KG1 (cell line): ENCODE measurements around the gene COL25A1.
"Not testable (repeated sequence)": the region's sequence is repeated elsewhere in the genome, so short reads cannot be mapped to it uniquely, and the experiment has no call there.

Source experiments
- DNase-seq: peaks from one replicate; lab custom pipeline; 2025; lab: John Stamatoyannopoulos, UW

The COL25A1 gene

DNA sequence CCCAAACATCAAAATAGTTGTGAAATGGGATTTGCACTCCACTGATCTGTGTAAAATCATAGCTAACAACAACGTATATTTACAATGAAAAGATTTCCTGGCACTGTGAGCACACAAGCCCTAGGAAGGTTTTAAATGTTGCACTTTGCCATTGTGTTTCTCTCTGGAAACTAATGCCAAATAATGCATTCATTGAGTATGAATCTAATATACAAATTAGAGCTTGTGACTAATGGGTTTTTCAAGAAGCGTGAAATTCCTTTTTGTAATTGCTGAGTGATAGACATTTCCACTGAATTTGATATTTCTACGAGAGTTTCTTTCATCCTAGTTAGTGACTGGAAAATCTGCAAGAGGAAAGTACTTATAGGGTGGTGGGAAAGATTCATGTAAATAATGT lies 135.9 kb downstream of the COL25A1 start:
- DNase-seq: no peak

- no peak for DNase-seq
Observed at GRCh38 chr4:109166126-109166525, 136.3 kb downstream of the COL25A1 start.

DNA sequence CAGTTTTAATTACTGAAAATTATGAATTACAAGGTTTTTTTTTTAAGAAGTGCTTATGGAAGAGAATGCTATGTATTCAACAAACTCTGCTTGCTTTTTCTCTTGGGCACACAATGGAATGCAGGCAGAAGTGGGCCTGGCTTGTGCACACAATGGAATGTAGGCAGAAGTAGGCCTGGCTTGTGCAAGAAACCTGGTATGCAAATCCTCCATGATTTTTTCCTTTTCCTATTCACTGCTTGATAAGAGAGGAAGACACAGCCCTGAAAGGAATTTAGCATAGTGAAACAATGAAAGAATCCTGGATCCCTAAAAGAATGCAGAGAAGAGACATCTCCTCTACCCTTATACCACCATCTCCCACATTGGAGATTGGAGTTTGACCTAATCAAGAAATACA lies 138.4 kb downstream of the COL25A1 start:
- no peak for DNase-seq

DNA sequence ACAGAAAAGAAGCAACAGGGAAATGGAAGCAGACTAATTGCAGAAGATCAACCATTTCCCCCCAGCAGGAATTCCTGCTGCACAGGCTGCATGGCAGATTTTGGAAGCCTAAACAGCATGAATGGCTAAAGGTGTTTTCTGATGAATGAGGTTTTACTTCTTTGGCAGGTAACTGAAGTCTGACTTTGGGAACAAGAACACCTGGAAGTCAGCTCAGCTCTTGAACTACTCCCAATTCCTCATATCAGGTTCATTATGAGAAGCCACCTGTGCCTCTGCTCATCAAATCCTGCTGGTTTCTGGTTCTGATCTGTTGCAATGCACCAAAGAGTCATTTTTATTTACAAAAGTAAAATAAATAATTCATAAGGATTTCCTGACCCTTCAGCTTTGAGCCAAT lies 139.0 kb downstream of the COL25A1 start:
- no peak for DNase-seq

GRCh38 chr4:109162759-109163158 lies 139.7 kb downstream of the COL25A1 start:
- no peak for DNase-seq

GRCh38 chr4:109160494-109160893 lies 142.0 kb downstream of the COL25A1 start:
- DNase-seq: no peak

- DNase-seq: no peak
Observed at GRCh38 chr4:109157696-109158095, 144.8 kb downstream of the COL25A1 start.

DNA sequence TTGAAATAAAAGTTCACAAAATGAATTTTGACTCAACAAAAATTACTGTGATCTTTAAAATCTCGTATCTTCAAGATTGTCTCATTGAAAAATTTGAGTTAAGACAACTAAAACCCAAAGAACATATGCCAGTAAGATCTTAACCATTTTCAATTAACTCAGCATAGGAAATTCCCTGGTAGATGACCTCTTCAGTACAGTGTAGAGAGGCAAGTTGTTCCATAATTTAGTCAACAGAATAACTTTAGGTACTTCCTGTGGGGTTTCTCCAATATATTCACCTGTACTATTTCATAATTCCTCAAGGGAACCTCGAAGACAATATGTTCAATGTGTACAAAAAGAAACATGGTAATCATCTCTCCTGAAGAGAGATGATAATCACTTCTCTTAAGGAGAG lies 145.3 kb downstream of the COL25A1 start:
- no peak for DNase-seq

- no peak for DNase-seq
Observed at GRCh38 chr4:109156356-109156755, 146.1 kb downstream of the COL25A1 start.

- no peak for DNase-seq
Observed at GRCh38 chr4:109155682-109156283, 146.7 kb downstream of the COL25A1 start.

DNA sequence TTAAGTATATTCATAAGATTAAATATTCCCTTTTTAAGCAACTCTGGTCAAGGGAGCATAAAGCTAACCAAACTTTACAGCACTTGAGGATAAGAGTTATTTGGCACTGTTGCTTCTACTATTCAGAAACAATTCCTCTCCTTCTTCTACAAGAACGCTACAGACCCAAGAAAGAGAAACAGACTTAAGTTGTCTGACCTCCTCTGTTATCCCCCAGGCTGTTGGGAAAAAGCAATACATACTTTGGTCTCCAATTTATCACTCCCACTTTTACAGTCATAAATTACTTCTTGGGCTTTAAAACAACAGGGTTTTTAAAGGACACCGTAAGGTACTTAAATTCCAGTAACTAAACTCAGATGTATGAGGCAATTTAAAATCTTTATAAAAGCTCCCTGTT lies 147.4 kb downstream of the COL25A1 start:
- no peak for DNase-seq

DNA sequence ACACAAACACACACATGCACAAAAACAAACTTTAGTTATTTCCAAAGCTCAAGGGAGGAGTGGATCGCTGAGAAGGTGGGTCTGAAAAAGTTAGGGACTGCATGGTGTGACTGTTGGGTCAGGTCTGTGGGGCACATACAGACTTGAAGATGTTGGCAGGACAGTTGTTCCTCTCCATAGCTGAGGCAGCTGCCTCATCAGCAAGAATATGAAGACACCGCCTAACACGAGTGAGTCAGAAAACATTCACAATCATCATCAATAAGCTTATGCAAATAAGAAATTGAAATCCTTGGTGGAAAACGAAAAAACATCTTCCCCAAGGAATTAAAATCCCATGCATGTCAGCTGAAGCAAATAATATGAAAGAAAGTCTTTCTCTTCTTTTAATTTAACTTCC lies 148.0 kb downstream of the COL25A1 start:
- DNase-seq: no peak

- DNase-seq: no peak
Observed at GRCh38 chr4:109149836-109150235, 152.6 kb downstream of the COL25A1 start.

- DNase-seq: no peak
Observed at GRCh38 chr4:109148577-109149075, 153.8 kb downstream of the COL25A1 start.

DNA sequence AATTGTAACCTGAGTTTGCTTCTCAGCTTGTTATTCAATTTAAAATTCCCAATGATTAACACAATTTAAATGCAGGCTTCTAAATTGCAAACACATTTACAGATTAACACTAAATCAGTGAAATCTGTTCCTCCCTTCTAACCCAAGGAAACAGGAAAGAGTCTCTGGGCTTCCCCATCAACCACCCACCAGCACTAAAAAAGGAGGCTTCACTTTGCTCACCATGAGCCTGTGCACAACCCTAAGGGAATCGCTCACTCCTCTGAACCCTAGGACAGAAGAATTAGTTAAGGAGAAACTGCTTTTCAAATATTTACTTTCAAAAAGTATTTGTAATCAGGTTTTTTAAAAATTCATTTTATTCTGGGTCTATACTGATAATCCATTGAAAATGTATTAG lies 155.3 kb downstream of the COL25A1 start:
- DNase-seq: no peak

GRCh38 chr4:109146499-109146898 lies 156.0 kb downstream of the COL25A1 start:
- DNase-seq: no peak

GRCh38 chr4:109138125-109138524 lies 164.3 kb downstream of the COL25A1 start:
- not testable (repeated sequence) for DNase-seq

- no peak for DNase-seq
Observed at GRCh38 chr4:109134921-109135320, 167.5 kb downstream of the COL25A1 start.

- no peak for DNase-seq
Observed at GRCh38 chr4:109134268-109134667, 168.2 kb downstream of the COL25A1 start.

DNA sequence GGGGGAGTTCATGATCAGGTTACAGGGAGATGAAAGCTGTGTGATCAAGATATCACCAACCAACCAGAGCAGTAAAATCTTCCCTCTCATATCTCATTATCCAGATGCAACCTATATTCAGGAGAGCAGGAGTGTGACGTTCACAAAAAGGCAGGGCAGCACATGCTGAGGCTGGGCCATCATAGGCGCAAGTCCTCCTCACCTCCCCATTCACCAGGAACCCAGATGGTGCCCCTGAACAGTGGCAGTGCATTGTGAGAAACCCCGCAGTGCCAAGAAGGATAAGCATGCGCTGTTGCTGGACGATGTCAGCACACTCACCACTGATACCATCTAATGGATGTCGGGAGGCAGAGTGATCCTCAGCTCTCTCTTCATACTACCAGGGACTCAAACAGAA lies 170.9 kb downstream of the COL25A1 start:
- no peak for DNase-seq

DNA sequence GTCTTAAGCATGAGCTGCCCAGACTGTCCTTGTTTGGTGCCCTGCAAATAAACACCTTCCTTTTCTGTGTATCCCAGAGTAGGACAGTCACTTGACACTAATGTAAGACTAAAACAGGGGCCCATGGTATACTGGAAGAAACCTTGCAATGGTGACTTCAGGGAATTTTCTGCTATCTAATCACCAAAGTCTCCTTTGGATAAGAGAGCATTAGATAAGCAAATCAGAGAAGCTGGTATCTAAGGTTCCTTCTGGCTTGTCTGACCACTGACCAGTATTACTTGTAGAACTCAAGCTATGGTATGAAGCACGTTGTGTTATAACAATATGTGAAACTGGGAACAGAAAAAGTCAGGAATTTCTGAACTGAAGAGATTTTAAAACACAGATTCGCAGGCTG lies 173.9 kb downstream of the COL25A1 start:
- no peak for DNase-seq

- no peak for DNase-seq
Observed at GRCh38 chr4:109127866-109128265, 174.6 kb downstream of the COL25A1 start.

- DNase-seq: no peak
Observed at GRCh38 chr4:109126856-109127255, 175.6 kb downstream of the COL25A1 start.

- no peak for DNase-seq
Observed at GRCh38 chr4:109125084-109125483, 177.4 kb downstream of the COL25A1 start.
